AG04449 (cell line): ENCODE results near the gene IFNG-AS1.

ENCODE experiments used
- CTCF ChIA-PET: fragments of 350-600 bp; formaldehyde crosslinking; extraction: SDS; loops from one replicate; lab custom pipeline; 2021; ENCODE audit warnings: antibody characterized with exemption; lab: Yijun Ruan, JAX
- POLR2A ChIA-PET: fragments of 400-600, 350-600 bp; formaldehyde crosslinking; extraction: SDS; loops from one replicate; lab custom pipeline; 2020; ENCODE audit warnings: antibody characterized with exemption, inconsistent platforms; lab: Yijun Ruan, JAX
- DNase-seq: peaks from one replicate; pipeline ENCODE4 v3.0.0-alpha.2; 2010; ENCODE audit warnings: low read depth, low spot score
- H3K4me3 ChIP-seq: 2 replicates; pipeline ENCODE4 v1.5.1; 2011; ENCODE audit warnings: low read depth, mild to moderate bottlenecking, control low read depth, low read length
- TF ChIP-seq, protein P1 (sequence below): IDR thresholded peaks from one replicate; pipeline ENCODE4 v1.5.1; 2011; ENCODE audit warnings: mild to moderate bottlenecking, moderate library complexity, low read length, control low read depth, inconsistent platforms; ENCODE audit not compliant: insufficient read depth; ENCODE audit errors: missing control alignments

IFNG-AS1 gene

DNA sequence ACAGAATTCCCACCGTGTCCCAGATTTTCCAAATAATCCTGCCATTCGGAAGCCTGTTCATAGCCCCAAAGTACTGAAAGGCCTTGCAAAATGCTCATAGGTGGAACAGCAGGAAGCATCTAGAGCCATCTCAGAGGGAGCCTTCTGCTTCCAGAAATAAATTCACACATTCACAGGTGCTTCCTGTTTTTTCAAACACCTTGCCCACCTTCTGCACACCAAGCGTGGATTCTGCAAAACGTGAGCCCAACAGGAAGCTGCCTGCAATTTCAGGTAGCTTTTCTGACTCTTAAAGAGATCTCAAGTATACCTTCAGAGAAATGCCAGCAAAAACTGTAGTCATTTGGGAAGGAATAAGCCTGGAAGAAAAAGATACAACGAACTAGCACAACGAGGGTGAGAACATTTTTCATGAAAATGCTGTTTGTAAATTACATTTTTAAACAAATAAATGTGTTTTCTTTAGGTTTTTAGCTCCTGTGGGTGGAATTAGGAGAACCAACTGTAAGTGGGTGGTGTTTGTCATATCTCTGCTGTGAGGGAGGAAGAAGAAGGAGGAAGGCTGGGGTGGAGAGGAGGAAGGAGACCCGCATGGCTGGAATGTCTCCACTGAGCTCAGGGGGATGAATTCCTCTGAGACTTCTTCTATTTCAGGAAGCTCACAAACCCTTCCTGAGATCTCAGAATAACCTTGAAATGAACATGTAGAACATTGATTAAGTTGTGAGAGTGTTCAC lies at the start of gene IFNG-AS1:
IFNG-AS1 (plus strand) TSS at position 264 of the 737 bp plus-strand sequence.
- no peak within 1 kb of the TSS for H3K4me3 ChIP-seq
- ChIA-PET POLR2A (interaction anchor here (0.6 kb wide), 1 partner anchor 635 kb away, joined by 3 read pairs; no protein-coding TSS in a partner anchor), CTCF (interaction anchor here (1.0 kb wide), 1 partner anchor 13 kb away, joined by 4 read pairs; no protein-coding TSS in a partner anchor)
- DNase-seq, result no peak
- TF ChIP-seq, protein P1, sequence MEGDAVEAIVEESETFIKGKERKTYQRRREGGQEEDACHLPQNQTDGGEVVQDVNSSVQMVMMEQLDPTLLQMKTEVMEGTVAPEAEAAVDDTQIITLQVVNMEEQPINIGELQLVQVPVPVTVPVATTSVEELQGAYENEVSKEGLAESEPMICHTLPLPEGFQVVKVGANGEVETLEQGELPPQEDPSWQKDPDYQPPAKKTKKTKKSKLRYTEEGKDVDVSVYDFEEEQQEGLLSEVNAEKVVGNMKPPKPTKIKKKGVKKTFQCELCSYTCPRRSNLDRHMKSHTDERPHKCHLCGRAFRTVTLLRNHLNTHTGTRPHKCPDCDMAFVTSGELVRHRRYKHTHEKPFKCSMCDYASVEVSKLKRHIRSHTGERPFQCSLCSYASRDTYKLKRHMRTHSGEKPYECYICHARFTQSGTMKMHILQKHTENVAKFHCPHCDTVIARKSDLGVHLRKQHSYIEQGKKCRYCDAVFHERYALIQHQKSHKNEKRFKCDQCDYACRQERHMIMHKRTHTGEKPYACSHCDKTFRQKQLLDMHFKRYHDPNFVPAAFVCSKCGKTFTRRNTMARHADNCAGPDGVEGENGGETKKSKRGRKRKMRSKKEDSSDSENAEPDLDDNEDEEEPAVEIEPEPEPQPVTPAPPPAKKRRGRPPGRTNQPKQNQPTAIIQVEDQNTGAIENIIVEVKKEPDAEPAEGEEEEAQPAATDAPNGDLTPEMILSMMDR, result no peak

DNA sequence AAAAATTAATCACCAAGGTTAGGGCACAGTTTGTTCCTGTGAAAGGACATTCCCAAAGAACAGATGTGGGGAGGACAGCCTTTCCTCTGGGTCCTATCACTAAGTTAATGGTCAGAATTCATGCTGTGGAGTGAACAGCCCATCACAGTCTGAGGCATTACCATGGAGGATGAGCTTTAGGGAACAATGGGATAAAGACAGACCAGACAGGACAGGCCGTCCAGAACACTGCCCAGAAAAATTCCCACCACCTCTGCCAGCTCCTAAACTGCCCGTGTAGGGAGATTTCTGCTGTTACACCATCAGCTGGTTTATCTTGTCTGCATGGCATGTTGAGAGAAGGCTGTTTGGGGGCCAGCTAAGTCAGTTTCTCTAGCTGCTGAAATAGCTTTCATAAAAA lies 49.6 kb upstream of the IFNG-AS1 start:
- no peak for DNase-seq
- ChIA-PET CTCF (interaction anchor here (0.8 to 1.3 kb wide), 3 partner anchors 11 to 505 kb away, joined by 3 read pairs; partner anchors contain the start of gene DYRK2), POLR2A (interaction anchor here (0.6 kb wide), 1 partner anchor 294 kb away, joined by 3 read pairs; no protein-coding TSS in a partner anchor)
- H3K4me3 ChIP-seq, result no peak overlapping the region
- TF ChIP-seq, protein P1, result no peak

DNA sequence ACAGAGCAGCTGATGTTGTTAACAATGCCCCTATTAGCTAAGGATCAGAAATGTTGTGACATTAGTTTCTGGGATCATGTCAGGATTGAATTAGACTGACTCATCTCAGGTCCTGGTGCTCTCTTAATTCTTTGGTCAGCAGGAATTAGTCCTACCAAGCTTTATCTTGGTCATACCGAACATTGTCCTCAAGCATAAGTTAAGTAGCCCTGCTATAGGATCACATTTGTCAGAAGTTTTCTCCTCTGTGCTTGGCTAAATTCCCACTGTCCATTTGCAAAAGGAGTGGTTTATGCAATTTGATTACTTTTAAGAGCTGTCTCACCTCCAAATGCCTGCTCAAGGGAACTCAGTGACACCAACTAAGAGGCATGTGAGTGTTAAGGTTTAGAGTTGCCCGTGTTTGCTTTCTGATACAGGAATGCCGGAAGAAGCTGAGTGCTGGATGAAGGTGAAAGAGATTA lies 48.4 kb upstream of the IFNG-AS1 start:
- DNase-seq, result no peak
- TF ChIP-seq, protein P1, result no peak
- POLR2A ChIA-PET, result no interaction called here
- no peak overlapping the region for H3K4me3 ChIP-seq
- CTCF ChIA-PET, result interaction anchor here (0.6 to 3.9 kb wide), 8 partner anchors 12 to 586 kb away, joined by 3 to 51 read pairs (median 3); partner anchors contain the start of gene DYRK2

DNA sequence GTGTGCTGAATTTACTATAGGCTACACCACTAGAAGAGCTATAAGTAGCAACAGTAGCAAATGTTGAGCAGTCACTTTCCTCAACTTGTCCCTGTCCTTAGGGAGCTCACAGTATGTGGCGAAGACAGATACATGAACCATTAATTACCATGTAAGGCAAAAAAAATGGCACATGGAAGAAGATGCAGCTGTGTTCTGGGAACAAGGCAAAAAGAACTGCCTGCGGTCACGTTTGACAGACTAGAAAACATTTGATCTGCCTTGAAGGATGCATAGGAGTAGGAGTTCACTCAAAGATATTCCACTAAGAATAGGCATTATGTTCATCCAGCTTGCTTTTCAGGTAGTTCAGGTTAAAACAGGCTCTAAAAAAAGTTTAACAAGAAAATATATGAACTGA lies 46.5 kb upstream of the IFNG-AS1 start:
- no peak for DNase-seq
- ChIA-PET POLR2A (interaction anchor here (0.6 to 0.9 kb wide), 4 partner anchors 114 to 587 kb away, joined by 3 to 4 read pairs (median 3); no protein-coding TSS in a partner anchor), CTCF (interaction anchor here (0.6 to 3.9 kb wide), 51 partner anchors 8 to 591 kb away, joined by 3 to 51 read pairs (median 4); no protein-coding TSS in a partner anchor)
- H3K4me3 ChIP-seq, result no peak overlapping the region
- TF ChIP-seq, protein P1, result no peak

DNA sequence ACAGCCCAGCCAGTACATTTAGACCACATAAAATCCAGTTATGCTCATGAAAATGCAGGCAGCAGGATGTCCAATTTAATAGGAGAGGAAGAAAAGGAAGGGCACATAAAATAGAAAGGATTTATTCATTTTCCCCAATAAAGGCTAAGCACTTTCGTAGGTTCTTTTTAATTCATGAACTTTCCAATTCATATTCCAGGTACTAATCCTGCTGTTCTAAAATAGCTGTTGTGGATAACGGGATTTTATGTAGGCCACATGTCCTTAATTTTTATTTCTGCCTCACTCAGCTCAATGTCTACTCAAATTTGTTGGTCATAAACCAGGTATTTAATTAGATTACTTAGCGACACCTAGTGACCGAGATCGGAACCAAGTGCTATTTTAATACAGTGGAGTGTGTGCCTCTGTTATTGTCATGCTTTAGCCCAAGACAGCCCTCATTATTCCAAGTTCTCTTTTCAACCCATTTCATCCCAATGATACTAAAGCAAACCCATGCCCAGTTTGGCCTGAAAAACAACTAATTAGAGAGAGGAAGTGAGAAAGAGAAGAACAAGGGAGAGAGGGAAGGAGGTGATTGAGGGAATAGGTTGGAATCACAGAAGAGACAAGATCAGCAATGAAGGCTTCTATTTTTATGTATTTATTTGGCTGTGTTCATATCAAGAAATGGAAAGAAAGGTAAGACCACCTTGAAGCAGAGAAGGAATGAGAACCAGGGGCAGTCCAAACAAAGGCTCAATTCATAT lies 45.9 kb upstream of the IFNG-AS1 start:
- ChIA-PET CTCF (interaction anchor here (0.6 to 3.9 kb wide), 51 partner anchors 8 to 591 kb away, joined by 3 to 51 read pairs (median 4); no protein-coding TSS in a partner anchor), POLR2A (interaction anchor here (0.6 to 0.9 kb wide), 4 partner anchors 115 to 587 kb away, joined by 3 to 4 read pairs (median 3); no protein-coding TSS in a partner anchor)
- DNase-seq, result peak; percentile 31
- no peak overlapping the region for H3K4me3 ChIP-seq
- TF ChIP-seq, protein P1, result peak; percentile 49
